Measurements from ENCODE around the gene SNX10. TPM values are rescaled to one million over a fixed set of nuclear protein-coding genes. Genes with fewer than 3 reads are reported as not detected.

The SNX10 gene
- total and polyA plus RNA-seq, 2 of the 8 experiments (the other 6 are each of a cell fraction or from before 2014, with no cell fraction given), result 4.4 to 9.6 TPM

- H3K4ac ChIP-seq (replicated peaks; ENCODE audit: insufficient read length, low read depth, low read length), result peak overlapping the region; percentile 57
- H3K4me2 ChIP-seq (ENCODE audit: insufficient read depth in 1 of 2, low read depth in 2 of 2, low read length in 2 of 2), result peak overlapping the region; percentile 91 to 95
- H2AFZ ChIP-seq (ENCODE audit: low read length), result peak overlapping the region; percentile 83
- no peaks in the 10 kb centered on the region for H3K79me1 ChIP-seq (ENCODE audit: low read depth, low read length)
- ChIA-PET POLR2A (ENCODE audit: partially characterized antibody) (interaction anchor here (0.6 to 2.2 kb wide), 14 partner anchors 8 to 207 kb away, joined by 3 to 13 read pairs (median 4); no protein-coding TSS in a partner anchor), CTCF (ENCODE audit: partially characterized antibody) (interaction anchor here (0.8 to 3.4 kb wide), 13 partner anchors 9 to 505 kb away, joined by 3 to 10 read pairs (median 5); no protein-coding TSS in a partner anchor)
- peaks cover 5% of the 10 kb centered on the region; the same call in 1 of the 2 replicates for H3K23me2 ChIP-seq (ENCODE audit: low read depth, low read length)
- H3K14ac ChIP-seq (ENCODE audit: insufficient read length), result no peak overlapping the region
- no peaks in the 10 kb centered on the region for H3K79me2 ChIP-seq (ENCODE audit: control insufficient read depth in 1 of 2, insufficient read depth in 2 of 2, low read length in 2 of 2)
- H3K4me3 ChIP-seq (ENCODE audit: extremely low read depth in 1 of 4, insufficient read depth in 2 of 4, low read depth in 3 of 4, low read length in 4 of 4), result peak overlapping the region; percentile 78 to 87 (median 80)
- H3K18ac ChIP-seq (ENCODE audit: extremely low read depth, low read length), result peak overlapping the region; percentile 53; the same call in 1 of the 2 replicates
- H2AK5ac ChIP-seq (ENCODE audit: low read depth, low read length), result no peak overlapping the region
- peak overlapping the region; percentile 28; the same call in 1 of the 2 replicates for H2BK12ac ChIP-seq (ENCODE audit: low read depth, low read length)
- no peak overlapping the region for H4K5ac ChIP-seq (ENCODE audit: insufficient read length, low read depth, low read length)
- H4K91ac ChIP-seq (replicated peaks; ENCODE audit: insufficient read length, low read length), result no peak overlapping the region
- H2BK5ac ChIP-seq (ENCODE audit: low read depth, low read length), result peak overlapping the region; percentile 25; the same call in 1 of the 2 replicates
- H3K23ac ChIP-seq (ENCODE audit: insufficient read length), result no peak overlapping the region
- H3K9ac ChIP-seq (replicated peaks in 1 of 4; ENCODE audit: extremely low read depth in 1 of 4, low read depth in 3 of 4, low read length in 3 of 4), result peak overlapping the region in 3 of 4 experiments; percentile 1 to 80 (median 54); a peak in 4 of 7 replicates
- WGBS, 2 experiments (ENCODE audit: extremely low coverage in 1 of 2, insufficient coverage in 1 of 2, insufficient read length in 1 of 2, insufficient replicate concordance in 2 of 2, low coverage in 1 of 2, low lambda C conversion rate in 2 of 2, missing lambda C conversion rate in 1 of 2), result 7% methylated on average over 34 of the region's 38 CpGs; no CpG with 5 or more reads in 1 of the 2 experiments
- H3K9me3 ChIP-seq (ENCODE audit: insufficient read depth in 2 of 2, low read depth in 1 of 2, low read length in 1 of 2), result no peaks in the 10 kb centered on the region
- no peak overlapping the region for H2BK20ac ChIP-seq (ENCODE audit: low read length)
- peaks cover 0 to 13% (median 3%) of the 10 kb centered on the region in 4 experiments; a peak in 5 of 7 replicates for H3K4me1 ChIP-seq (replicated peaks in 1 of 4; ENCODE audit: control insufficient read depth in 3 of 4, insufficient read depth in 4 of 4, low read length in 3 of 4)
- FAIRE-seq, result no peak
- no peaks in the 10 kb centered on the region for H4K20me1 ChIP-seq (replicated peaks in 1 of 2; ENCODE audit: control insufficient read depth in 1 of 2, insufficient read depth in 2 of 2, low read length in 2 of 2)
- H2BK15ac ChIP-seq (ENCODE audit: low read length), result no peak overlapping the region
- H3K27ac ChIP-seq (ENCODE audit: low read depth, low read length), result no peak overlapping the region
- H3K56ac ChIP-seq (replicated peaks; ENCODE audit: insufficient read length, low read depth, low read length), result no peak overlapping the region
- peak in 1 of 2 experiments; percentile 75 for DNase-seq (ENCODE audit: low read depth in 1 of 2, low spot score in 2 of 2)
- no peaks in the 10 kb centered on the region for H3K36me3 ChIP-seq (ENCODE audit: control insufficient read depth in 2 of 4, insufficient read depth in 4 of 4, low read length in 3 of 4)
- H4K8ac ChIP-seq (ENCODE audit: extremely low read depth, insufficient read depth, low read length), result peak overlapping the region; percentile 60
- no peaks in the 10 kb centered on the region for H3K27me3 ChIP-seq (replicated peaks in 1 of 4; ENCODE audit: control insufficient read depth in 3 of 4, extremely low read depth in 1 of 4, insufficient read depth in 3 of 4, low read length in 3 of 4)
- H2BK120ac ChIP-seq (replicated peaks; ENCODE audit: low read depth, low read length), result no peak overlapping the region
- TF ChIP-seq CTBP2 (IDR thresholded peaks at IDR 0.05; ENCODE audit: borderline replicate concordance, insufficient read depth, insufficient read length, low read length), result no peak
Observed at GRCh38 chr7:26397796-26398426, 106.2 kb downstream of the SNX10 start.

Data from H1 (cell line).